ENCODE measurements around the gene CX3CR1. TPM values are rescaled to one million over a fixed set of nuclear protein-coding genes. Genes with fewer than 3 reads are reported as not detected.

Gene CX3CR1
- total and polyA plus RNA-seq, 10 of the 15 experiments (the other 5 are each of a cell fraction or from before 2014, with no cell fraction given): 0.05 to 0.53 (median 0.15) TPM

GRCh38 chr3:39264053-39264452, 15.8 kb downstream of the CX3CR1 start:
- intact Hi-C loops (cut with micrococcal nuclease; ENCODE audit: unreplicated experiment): no loop called here
- BruUV-seq (replicated peaks): no TSS peak
- no peak for TF ChIP-seq EED (IDR thresholded peaks at IDR 0.05; ENCODE audit: low read depth)
- TF ChIP-seq EP300 (IDR thresholded peaks at IDR 0.05; ENCODE audit: borderline replicate concordance in 1 of 2, control insufficient read depth in 1 of 2, low read depth in 2 of 2, low read length in 2 of 2): no peak
- TF ChIP-seq SIX5 (IDR thresholded peaks at IDR 0.05; ENCODE audit: low read depth, low read length, severe bottlenecking): no peak
- TF ChIP-seq USF1 (IDR thresholded peaks at IDR 0.05; ENCODE audit: borderline replicate concordance, extremely low read length, insufficient read depth, low read depth, low read length): no peak
- no peak for TF ChIP-seq JUNB (IDR thresholded peaks at IDR 0.05)
- no peak for TF ChIP-seq ZBTB11 (CRISPR knock-in tag; IDR thresholded peaks at IDR 0.05)
- no peak for TF ChIP-seq ZBTB40 (IDR thresholded peaks at IDR 0.05; ENCODE audit: borderline replicate concordance)
- TF ChIP-seq PRDM15 (CRISPR knock-in tag; IDR thresholded peaks at IDR 0.05): no peak
- no peak for TF ChIP-seq IKZF2 (IDR thresholded peaks at IDR 0.05)
- TF ChIP-seq RUNX3 (IDR thresholded peaks at IDR 0.05; ENCODE audit: low read length): no peak
- no peak for TF ChIP-seq GATAD2B (conservative IDR thresholded peaks at IDR 0.05; ENCODE audit: low read depth)

More at GRCh38 chr3:39264053-39264452, 15.8 kb downstream of the CX3CR1 start:
- ChIA-PET POLR2A (interaction anchor here (1.2 kb wide), 1 partner anchor 215 kb away, joined by 3 read pairs; no protein-coding TSS in a partner anchor), RAD21 (ENCODE audit: unreplicated experiment) (interaction anchor here (0.5 to 2.3 kb wide), 3 partner anchors 8 to 925 kb away, joined by 3 to 5 read pairs (median 3); no protein-coding TSS in a partner anchor), CTCF (interaction anchor here (0.6 to 3.9 kb wide), 5 partner anchors 13 to 743 kb away, joined by 3 to 25 read pairs (median 3); no protein-coding TSS in a partner anchor), SMC1A (ENCODE audit: uncharacterized antibody, unreplicated experiment) (interaction anchor here (1.0 to 2.2 kb wide), 7 partner anchors 9 to 48 kb away, joined by 3 to 8 read pairs (median 3); no protein-coding TSS in a partner anchor)
- WGBS (ENCODE audit: insufficient coverage, insufficient replicate concordance, low lambda C conversion rate, missing lambda C conversion rate): 36% methylated on average over 3 of the region's 3 CpGs
- in situ Hi-C loops (cut with MboI): no loop called here
- peaks cover 0 to 6% of the 10 kb centered on the region in 2 experiments; a peak in 2 of 4 replicates for H3K27me3 ChIP-seq (replicated peaks in 1 of 2; ENCODE audit: control insufficient read depth in 2 of 2, insufficient read depth in 2 of 2, low read length in 1 of 2)
- no peaks in the 10 kb centered on the region for H3K79me2 ChIP-seq (ENCODE audit: control insufficient read depth, insufficient read depth, low read length)
- no peak overlapping the region for H3K4me3 ChIP-seq
- no peak overlapping the region for H3K27ac ChIP-seq (ENCODE audit: control insufficient read depth, insufficient read depth)
- no peak for ATAC-seq
- H3K9ac ChIP-seq (ENCODE audit: control insufficient read depth, insufficient read depth, low read length): no peak overlapping the region
- no peaks in the 10 kb centered on the region for H3K36me3 ChIP-seq (ENCODE audit: control insufficient read depth in 2 of 2, insufficient read depth in 2 of 2, low read length in 1 of 2)
- H3K4me2 ChIP-seq (ENCODE audit: control insufficient read depth, insufficient read depth): no peak overlapping the region
- no peak for FAIRE-seq
- no peaks in the 10 kb centered on the region for H3K9me3 ChIP-seq (replicated peaks; ENCODE audit: control insufficient read depth, insufficient read depth, low read length)
- H4K20me1 ChIP-seq (ENCODE audit: control insufficient read depth, insufficient read depth): no peaks in the 10 kb centered on the region; the same call in 1 of the 2 replicates
- DNase-seq (ENCODE audit: low read depth, low spot score): no peak
- peaks cover 7% of the 10 kb centered on the region for H3K4me1 ChIP-seq (ENCODE audit: control insufficient read depth, insufficient read depth, low read length)
- H2AFZ ChIP-seq (ENCODE audit: control insufficient read depth, low read depth, low read length): no peak overlapping the region
